Natural killer cell (primary cell): ENCODE measurements around the gene RELN. TPM values are rescaled to one million over a fixed set of nuclear protein-coding genes. Genes with fewer than 3 reads are reported as not detected.

Experiments
- ATAC-seq, 3 donors: fragments of 150-1000 bp in 2 of 3; fragments of 200-7000 bp in 1 of 3; cut with Tn5 transposase; 1 replicate in 1 of 3; 2 replicates in 2 of 3; pipeline ENCODE4 v1.10.0; 2021; ENCODE audit warnings: mild to moderate bottlenecking in 2 of 3, moderate library complexity in 2 of 3
- DNase-seq, 2 donors: peaks; one replicate each; pipeline versions ENCODE4 v3.0.0 to v3.0.0-alpha.2; 2013 to 2021; ENCODE audit warnings: mixed read lengths in 1 of 2
- H3K27ac ChIP-seq: one replicate; pipeline ENCODE4 v1.5.1; 2013; ENCODE audit warnings: mild to moderate bottlenecking, low read length
- H3K27me3 ChIP-seq: one replicate; pipeline ENCODE4 v1.6.1; 2013; ENCODE audit warnings: low read length; ENCODE audit not compliant: control insufficient read depth, insufficient read depth
- H3K36me3 ChIP-seq: one replicate; pipeline ENCODE4 v1.6.1; 2013; ENCODE audit warnings: low read length; ENCODE audit not compliant: control insufficient read depth, insufficient read depth
- H3K4me1 ChIP-seq: one replicate; pipeline ENCODE4 v1.6.1; 2013; ENCODE audit warnings: low read length; ENCODE audit not compliant: control insufficient read depth, insufficient read depth
- H3K4me3 ChIP-seq: one replicate; pipeline ENCODE4 v1.5.1; 2013; ENCODE audit warnings: low read length
- H3K9me3 ChIP-seq: one replicate; pipeline ENCODE4 v1.6.1; 2013; ENCODE audit warnings: low read length; ENCODE audit not compliant: control insufficient read depth, insufficient read depth
- H3K27ac Mint-ChIP-seq, 2 donors: one replicate each; pipeline ENCODE4 v1.8.0; 2022; ENCODE audit warnings: mild to moderate bottlenecking in 2 of 2, mixed read lengths in 2 of 2, moderate library complexity in 1 of 2
- H3K27me3 Mint-ChIP-seq, 2 donors: one replicate each; pipeline ENCODE4 v1.8.0; 2022; ENCODE audit warnings: low read depth in 2 of 2, mixed read lengths in 2 of 2
- H3K36me3 Mint-ChIP-seq: one replicate; pipeline ENCODE4 v1.8.0; 2022; ENCODE audit warnings: mixed read lengths
- H3K4me1 Mint-ChIP-seq, 2 donors: one replicate each; pipeline ENCODE4 v1.8.0; 2022; ENCODE audit warnings: mixed read lengths in 2 of 2
- H3K4me3 Mint-ChIP-seq: one replicate; pipeline ENCODE4 v1.8.0; 2022; ENCODE audit warnings: mild to moderate bottlenecking, moderate library complexity, mixed read lengths
- H3K9me3 Mint-ChIP-seq, 2 donors: one replicate each; pipeline ENCODE4 v1.8.0; 2022; ENCODE audit warnings: mixed read lengths in 2 of 2
- WGBS: methylation state at CpG from one replicate; pipeline ENCODE4 v1.1.7; 2013; ENCODE audit warnings: missing lambda C conversion rate; ENCODE audit not compliant: insufficient coverage; 5-methylcytosine and 5-hydroxymethylcytosine counted together
- intact Hi-C: fragments of 100-400 bp; cut with micrococcal nuclease; formaldehyde crosslinking; loops from one replicate; pipeline ENCODE4 v1.14.2; 2022
- total RNA-seq, 4 donors: library from RNA; stranded (reverse); fragments of 120-200 nt in 1 of 4; gene quantifications; one replicate each; pipeline versions ENCODE4 v1.2.3 to v1.2.4, GENCODE V29; 2013 to 2022
- TF ChIP-seq, protein P1 (sequence below): fragments of 200-600 bp; IDR thresholded peaks from one replicate; pipeline ENCODE4 v1.8.0; 2022; ENCODE audit warnings: antibody characterized with exemption

Gene RELN
- total RNA-seq, 3 donors from 2014 or later (not counting 1 experiment from before 2014, with no cell fraction given): not detected

DNA sequence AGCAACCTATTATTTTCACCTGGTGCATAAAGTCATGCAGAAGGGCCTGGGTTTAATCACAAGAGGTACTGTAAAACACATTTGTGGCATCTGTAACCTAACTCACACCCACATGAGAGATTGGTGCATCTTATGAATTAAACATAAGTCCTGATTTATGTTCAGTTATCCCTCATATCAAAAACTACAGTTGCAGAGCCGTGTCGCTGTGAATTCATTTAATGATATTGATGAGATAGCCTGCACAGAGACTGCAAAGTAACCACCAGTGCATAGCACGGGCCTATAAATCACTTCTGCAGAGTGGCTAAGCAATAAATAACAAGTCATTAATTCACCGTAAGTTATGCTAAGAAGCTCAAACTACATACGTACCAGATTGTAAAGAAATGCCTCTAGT is 178.2 kb downstream of the RELN start:
- 79% methylated on average over 5 of the region's 5 CpGs for WGBS
- Mint-ChIP-seq H3K4me1 (no peaks in the 10 kb centered on the region), H3K9me3 (peaks cover 3 to 10% of the 10 kb centered on the region in 2 donors), H3K4me3 (no peak overlapping the region), H3K36me3 (no peaks in the 10 kb centered on the region), H3K27me3 (no peaks in the 10 kb centered on the region), H3K27ac (no peak overlapping the region)
- H3K27me3 ChIP-seq: no peaks in the 10 kb centered on the region
- no peaks in the 10 kb centered on the region for H3K9me3 ChIP-seq
- H3K27ac ChIP-seq: no peak overlapping the region
- no peak overlapping the region for H3K4me3 ChIP-seq
- TF ChIP-seq, protein P1, sequence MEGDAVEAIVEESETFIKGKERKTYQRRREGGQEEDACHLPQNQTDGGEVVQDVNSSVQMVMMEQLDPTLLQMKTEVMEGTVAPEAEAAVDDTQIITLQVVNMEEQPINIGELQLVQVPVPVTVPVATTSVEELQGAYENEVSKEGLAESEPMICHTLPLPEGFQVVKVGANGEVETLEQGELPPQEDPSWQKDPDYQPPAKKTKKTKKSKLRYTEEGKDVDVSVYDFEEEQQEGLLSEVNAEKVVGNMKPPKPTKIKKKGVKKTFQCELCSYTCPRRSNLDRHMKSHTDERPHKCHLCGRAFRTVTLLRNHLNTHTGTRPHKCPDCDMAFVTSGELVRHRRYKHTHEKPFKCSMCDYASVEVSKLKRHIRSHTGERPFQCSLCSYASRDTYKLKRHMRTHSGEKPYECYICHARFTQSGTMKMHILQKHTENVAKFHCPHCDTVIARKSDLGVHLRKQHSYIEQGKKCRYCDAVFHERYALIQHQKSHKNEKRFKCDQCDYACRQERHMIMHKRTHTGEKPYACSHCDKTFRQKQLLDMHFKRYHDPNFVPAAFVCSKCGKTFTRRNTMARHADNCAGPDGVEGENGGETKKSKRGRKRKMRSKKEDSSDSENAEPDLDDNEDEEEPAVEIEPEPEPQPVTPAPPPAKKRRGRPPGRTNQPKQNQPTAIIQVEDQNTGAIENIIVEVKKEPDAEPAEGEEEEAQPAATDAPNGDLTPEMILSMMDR: no peak
- intact Hi-C loops: no loop called here
- ATAC-seq (no peak), DNase-seq (no peak)
- no peaks in the 10 kb centered on the region for H3K36me3 ChIP-seq
- no peaks in the 10 kb centered on the region for H3K4me1 ChIP-seq

DNA sequence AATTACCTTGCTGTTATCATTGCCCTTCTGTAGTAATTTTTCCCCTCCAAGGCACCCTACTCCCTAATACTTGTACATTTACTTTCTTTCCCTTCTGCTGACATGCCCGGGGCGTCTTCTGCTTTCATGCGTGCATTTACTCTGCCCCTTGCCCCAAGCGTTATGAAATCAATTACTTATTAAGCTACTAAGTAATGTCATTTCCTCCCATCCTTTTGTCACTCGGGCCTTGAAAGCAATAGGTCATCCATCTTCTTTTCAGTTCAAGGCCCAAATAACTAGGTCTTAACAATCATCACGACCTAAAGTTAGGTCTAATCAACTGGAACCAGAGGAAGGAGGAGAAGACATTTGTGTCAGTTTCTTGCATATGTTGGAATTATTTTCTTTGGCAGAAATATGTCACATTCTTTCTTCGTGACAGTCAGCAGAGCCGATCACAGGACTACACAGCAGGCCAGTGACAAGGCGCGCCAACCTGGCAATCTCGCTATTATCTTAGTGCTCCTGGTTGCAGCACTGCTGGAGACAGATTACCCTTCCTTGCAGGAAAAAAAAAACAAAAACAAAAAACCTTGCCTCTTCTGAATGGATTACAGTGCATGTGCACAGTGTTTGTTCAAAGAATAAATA is 179.2 kb downstream of the RELN start:
- Mint-ChIP-seq H3K4me3 (no peak overlapping the region), H3K27ac (no peak overlapping the region), H3K4me1 (no peaks in the 10 kb centered on the region), H3K27me3 (no peaks in the 10 kb centered on the region), H3K36me3 (no peaks in the 10 kb centered on the region), H3K9me3 (peaks cover 3 to 10% of the 10 kb centered on the region in 2 donors)
- WGBS: 71% methylated on average over 11 of the region's 11 CpGs
- no peaks in the 10 kb centered on the region for H3K9me3 ChIP-seq
- ATAC-seq (no peak), DNase-seq (no peak)
- TF ChIP-seq, protein P1: no peak
- H3K36me3 ChIP-seq: no peaks in the 10 kb centered on the region
- no peaks in the 10 kb centered on the region for H3K27me3 ChIP-seq
- intact Hi-C loops: no loop called here
- H3K4me1 ChIP-seq: no peaks in the 10 kb centered on the region
- no peak overlapping the region for H3K27ac ChIP-seq
- H3K4me3 ChIP-seq: no peak overlapping the region

GRCh38 chr7:103809229-103809994 is 180.0 kb downstream of the RELN start:
- TF ChIP-seq, protein P1: no peak
- Mint-ChIP-seq H3K27ac (no peak overlapping the region), H3K9me3 (peaks cover 3 to 10% of the 10 kb centered on the region in 2 donors), H3K4me1 (no peaks in the 10 kb centered on the region), H3K36me3 (no peaks in the 10 kb centered on the region), H3K27me3 (no peaks in the 10 kb centered on the region), H3K4me3 (no peak overlapping the region)
- intact Hi-C loops: no loop called here
- no peaks in the 10 kb centered on the region for H3K36me3 ChIP-seq
- H3K4me1 ChIP-seq: no peaks in the 10 kb centered on the region
- no peaks in the 10 kb centered on the region for H3K27me3 ChIP-seq
- no peak for DNase-seq
- H3K9me3 ChIP-seq: no peaks in the 10 kb centered on the region
- WGBS: 62% methylated on average over 5 of the region's 6 CpGs
- no peak overlapping the region for H3K4me3 ChIP-seq
- H3K27ac ChIP-seq: no peak overlapping the region
- no peak for ATAC-seq
